Measurements from ENCODE around the gene LEKR1.

GRCh38 chr3:156975721-156976120 is 149.6 kb downstream of the LEKR1 start:
- TF ChIP-seq CTCF (IDR thresholded peaks at IDR 0.05; ENCODE audit: borderline replicate concordance, extremely low read depth, low read length, poor library complexity, severe bottlenecking) (no peak), EZH2 (IDR thresholded peaks at IDR 0.05; ENCODE audit: borderline replicate concordance, low read depth, low read length, severe bottlenecking) (no peak)

Data from DND-41 (cell line).